Stimulated activated CD4-positive, alpha-beta T cell treated with anti-CD3 and anti-CD28 coated beads, Interleukin-2, amount 100 ng/mL, for 24 hours (primary cell): ENCODE measurements around the gene RXYLT1.
A peak's percentile ranks its signal among the peaks of the same experiment; 100 is the strongest.
"Not testable (repeated sequence)": the region's sequence is repeated elsewhere in the genome, so short reads cannot be mapped to it uniquely, and the experiment has no call there.

ENCODE experiments used
- DNase-seq, 2 donors: peaks; one replicate each; pipeline ENCODE4 v3.0.0-alpha.2; 2020

RXYLT1 gene

DNA sequence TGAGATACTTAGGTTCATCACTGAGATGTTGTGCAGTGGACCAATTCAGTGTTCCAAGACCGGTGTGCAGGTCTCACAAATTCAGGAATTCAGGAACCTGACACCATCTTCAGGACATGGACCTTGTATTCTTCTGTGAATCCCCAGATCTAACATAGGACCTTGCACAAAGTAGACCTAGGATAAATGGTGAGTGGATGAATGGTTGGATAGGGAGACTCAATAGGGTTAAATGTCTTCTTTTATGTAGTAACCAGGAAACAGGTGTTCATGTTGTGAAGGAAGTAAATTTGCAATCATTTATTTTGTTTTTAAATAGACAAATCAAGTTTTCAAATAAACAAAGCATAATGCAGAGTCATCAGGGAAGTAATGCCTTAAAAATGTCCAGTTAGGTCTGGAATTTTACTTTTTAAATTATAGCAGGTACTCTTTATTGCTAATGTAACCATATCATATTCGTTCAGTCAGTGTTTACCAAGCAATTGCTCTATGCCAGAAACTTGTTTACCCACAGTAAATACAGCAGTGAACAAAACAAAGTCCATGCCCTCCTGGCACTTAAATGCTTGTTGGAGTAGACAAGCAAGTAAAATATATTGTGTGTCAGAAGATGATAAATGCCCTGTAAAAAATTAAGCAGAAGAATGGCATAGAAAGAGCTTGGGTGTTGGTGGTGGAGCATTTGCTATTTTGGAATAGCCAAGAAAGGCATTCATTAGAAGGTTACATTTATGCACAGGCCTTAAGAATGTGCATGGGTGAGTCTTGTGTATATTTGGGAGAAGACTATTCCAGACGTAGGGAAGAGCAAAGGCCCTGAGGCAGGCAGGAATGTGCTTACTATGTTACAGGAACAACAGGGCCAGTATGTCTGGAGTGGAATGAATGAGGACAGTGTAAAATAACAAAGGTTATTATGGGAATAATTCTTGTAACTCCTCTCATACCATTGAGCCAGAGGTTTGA lies 26.3 kb downstream of the RXYLT1 start:
- no peak for DNase-seq

GRCh38 chr12:63808631-63809030 lies 28.9 kb downstream of the RXYLT1 start:
- no peak for DNase-seq

DNA sequence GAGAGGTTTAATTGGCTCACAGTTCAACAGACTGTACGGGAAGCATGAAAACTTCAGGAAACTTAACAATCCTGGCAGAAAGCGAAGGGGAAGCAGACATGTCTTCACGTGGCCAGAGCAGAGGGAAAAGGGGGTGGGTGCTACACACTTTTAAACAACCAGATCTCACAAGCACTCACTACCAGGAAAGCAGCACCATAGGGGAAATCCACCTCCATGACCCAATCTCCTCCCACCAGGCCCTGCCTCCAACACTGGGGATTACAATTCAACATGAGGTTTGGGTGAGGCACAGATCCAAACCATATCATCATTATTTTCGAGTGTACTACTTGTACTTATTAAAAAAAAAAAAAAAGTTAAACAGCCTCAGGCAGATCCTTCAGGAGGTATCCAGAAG lies 29.9 kb downstream of the RXYLT1 start:
- DNase-seq = no peak

DNA sequence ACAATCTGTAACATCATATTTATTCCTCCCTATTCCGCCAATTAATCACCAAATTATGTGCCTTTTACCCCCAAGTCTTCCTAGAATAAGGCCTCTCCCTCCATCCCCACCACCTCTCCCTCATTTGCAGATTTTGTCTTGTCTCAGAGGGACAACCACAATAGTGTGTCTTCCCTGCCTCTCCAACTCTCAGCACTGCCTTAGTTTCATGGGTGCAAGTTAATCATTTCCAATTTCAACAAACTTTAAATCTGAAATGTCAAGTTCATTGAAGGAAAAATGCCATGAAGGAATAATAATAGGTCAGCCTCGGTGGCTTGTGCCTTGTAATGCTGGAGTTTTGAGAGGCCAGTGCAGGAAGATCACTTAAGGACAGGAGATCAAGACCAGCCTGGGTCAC lies 31.6 kb downstream of the RXYLT1 start:
- DNase-seq = no peak

- no peak for DNase-seq
These were observed 32.0 kb downstream of the RXYLT1 start for GRCh38 chr12:63811755-63812154.

- no peak for DNase-seq
These were observed 34.5 kb downstream of the RXYLT1 start for GRCh38 chr12:63814146-63814772.

DNA sequence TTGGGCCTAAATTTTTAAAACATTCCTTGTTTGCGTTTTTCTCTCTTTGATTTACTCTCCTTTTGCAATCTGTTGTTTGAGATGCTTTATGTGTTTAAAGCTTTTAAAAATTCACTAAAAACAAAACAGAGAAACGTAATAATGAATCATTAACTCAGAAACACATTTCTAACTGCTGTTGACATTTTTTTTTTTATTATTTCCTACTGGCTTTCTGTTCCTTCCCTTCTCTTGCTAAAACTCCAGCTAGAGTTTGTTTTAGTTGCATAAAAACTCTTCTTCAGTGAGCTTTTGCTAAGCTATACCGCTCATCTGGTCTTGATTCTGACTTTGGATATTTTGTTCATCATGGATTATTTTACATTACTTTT lies 35.8 kb downstream of the RXYLT1 start:
- no peak for DNase-seq

GRCh38 chr12:63816031-63816430 lies 36.3 kb downstream of the RXYLT1 start:
- DNase-seq = no peak

DNA sequence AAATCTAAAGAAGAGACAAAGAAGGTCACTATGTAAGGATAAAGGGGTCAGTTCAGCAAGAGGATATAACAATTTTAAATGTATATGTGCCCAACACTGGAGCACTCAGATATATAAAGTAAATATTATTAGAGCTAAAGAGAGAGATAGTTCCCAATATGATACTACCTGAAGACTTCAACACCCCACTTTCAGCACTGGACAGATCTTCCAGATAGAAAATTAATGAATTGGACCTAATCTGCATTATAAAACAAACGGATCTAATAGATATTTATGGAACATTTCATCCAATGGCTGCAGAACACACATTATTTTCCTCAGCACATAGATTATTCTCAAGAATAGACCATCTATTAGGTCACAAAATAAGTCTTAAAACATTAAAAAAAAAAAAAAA lies 40.7 kb downstream of the RXYLT1 start:
- DNase-seq = no peak

- peak in 1 of 2 donors; percentile 11 for DNase-seq
These were observed 42.1 kb downstream of the RXYLT1 start for GRCh38 chr12:63821781-63822251.

DNA sequence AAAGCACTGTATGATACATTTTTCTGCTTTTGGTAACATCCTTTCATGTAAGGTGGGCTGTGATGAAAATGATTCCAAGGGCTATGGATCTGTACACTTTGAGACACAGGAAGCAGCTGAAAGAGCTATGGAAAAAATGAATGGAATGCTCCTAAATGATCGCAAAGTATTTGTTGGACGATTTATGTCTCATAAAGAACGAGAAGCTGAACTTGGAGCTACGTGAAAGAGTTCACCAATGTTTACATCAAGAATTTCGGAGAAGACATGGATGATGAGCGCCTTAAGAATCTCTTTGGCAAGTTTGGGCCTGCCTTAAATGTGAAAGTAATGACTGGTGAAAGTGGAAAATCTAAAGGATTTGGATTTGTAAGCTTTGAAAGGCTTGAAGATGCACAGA lies 42.6 kb downstream of the RXYLT1 start:
- no peak for DNase-seq

DNA sequence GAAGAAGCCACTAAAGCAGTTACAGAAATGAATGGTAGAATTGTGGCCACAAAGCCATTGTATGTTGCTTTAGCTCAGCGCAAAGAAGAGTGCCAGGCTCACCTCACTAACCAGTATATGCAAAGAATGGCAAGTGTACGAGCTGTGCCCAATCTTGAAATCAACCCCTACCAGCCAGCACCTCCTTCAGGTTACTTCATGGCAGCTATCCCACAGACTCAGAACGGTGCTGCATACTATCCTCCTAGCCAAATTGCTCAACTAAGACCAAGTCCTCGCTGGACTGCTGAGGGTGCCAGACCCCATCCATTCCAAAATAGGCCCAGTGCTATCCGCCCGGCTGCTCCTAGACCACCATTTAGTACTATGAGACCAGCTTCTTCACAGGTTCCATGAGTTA lies 43.3 kb downstream of the RXYLT1 start:
- DNase-seq = no peak

GRCh38 chr12:63826006-63826585 lies 46.4 kb downstream of the RXYLT1 start:
- no peak for DNase-seq

GRCh38 chr12:63828867-63829266 lies 49.2 kb downstream of the RXYLT1 start:
- no peak for DNase-seq

DNA sequence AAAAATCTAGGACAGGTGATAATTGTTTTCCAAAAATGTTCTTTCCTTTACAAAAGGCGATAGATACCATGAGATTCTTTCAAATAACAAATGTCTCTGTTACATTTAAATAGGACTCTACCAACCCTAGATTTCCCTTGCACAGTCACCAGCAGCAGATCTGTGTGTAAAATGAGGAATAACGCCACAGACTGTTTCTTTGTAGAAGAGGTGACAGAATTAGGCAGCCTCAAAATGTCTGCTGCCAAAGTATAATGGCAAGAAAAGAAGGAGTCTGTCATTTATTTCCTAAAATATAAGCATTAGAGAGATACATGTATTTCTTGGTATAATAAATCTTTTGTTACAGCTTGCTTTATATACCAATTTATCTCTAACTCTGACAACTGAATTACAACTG lies 56.3 kb downstream of the RXYLT1 start:
- DNase-seq = no peak

DNA sequence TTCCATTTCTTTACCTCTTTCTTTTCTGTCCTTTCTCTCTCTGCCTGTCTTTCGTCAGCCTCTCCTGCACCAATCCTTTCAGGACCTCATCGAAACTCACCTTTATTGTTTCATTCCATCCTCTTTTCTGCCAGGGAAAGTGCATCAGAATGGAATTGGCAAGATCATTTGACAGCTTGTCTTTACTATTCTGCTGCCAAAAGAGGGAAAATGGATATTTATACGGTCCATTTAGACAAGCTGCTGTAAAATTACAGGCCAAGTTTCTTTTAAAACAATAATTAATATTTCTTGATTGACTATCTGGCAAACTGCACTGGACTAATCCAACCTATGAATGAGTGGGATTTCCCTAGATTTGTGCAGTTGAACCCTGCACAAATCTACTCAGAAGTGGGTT lies 57.2 kb downstream of the RXYLT1 start:
- no peak for DNase-seq

GRCh38 chr12:63838411-63838810 lies 58.7 kb downstream of the RXYLT1 start:
- DNase-seq = no peak

DNA sequence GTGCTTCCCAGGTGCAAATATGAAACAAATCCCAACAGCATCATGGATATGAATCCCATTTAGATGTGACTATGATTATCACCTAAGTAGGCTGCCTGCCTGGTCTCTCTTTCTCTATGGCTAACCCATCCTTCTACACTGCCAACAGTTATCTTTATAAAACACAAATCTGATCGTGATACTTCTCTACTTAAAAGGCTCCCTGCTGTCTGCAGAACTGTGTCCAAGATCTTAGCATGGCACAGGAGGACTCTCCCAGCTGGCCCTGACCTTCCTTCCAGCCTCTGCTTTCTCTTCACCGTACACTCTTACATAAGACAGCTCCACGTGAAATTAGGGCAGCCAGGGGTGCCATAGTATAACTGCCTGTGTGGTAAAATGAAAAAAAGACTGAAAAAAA lies 61.3 kb downstream of the RXYLT1 start:
- DNase-seq = no peak

DNA sequence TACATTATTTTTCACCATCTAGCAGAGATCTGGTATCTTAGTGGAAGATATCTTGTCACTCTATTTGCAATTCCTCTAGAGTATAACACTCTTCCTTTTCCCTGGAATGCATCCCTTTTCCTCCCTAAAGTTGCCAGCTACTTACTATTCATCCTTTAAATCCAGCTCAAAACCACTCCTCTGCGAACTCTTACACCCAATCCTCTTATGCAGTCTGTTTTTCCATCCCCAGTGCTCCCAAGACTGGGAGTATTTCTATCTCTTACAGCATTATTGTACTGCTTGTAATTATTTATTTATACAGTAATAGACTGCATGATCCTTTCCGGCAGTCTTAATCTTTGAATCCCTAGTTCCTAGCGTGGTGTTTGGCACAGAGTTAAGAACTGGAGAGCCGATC lies 61.9 kb downstream of the RXYLT1 start:
- DNase-seq = no peak

GRCh38 chr12:63842750-63843149 lies 63.0 kb downstream of the RXYLT1 start:
- DNase-seq = not testable (repeated sequence)

DNA sequence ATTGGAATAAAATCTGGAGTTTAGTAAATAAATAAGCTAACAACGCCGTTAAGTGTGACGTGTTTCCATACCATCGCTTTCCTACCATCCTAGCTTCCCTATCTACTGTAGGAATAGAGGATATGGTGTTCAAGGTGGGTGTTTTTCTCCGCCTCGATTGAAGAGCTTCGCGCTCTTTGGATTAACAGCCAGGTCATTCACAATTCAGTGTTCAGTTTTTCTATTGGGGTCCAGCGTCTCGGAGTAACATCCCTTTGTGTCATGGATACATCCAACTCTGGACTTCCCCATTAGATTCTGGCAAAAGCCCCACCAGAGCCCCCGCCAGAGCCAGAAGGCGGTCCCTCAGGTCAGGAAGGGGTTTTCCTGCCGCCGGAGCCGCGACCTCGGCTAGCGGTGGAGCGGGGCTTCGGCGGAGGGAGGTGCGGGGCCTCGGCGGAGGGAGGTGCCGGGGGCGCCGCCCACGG lies 63.6 kb downstream of the RXYLT1 start:
- DNase-seq = no peak

- peak; percentile 79 to 83 for DNase-seq
These were observed 64.1 kb downstream of the RXYLT1 start for GRCh38 chr12:63843721-63844390.
